H9 (cell line): Measurements from ENCODE around the gene SIGLEC5. TPM values are rescaled to one million over a fixed set of nuclear protein-coding genes. Genes with fewer than 3 reads are reported as not detected.

Experiments used
- DNase-seq: peaks from one replicate; pipeline ENCODE4 v3.0.0-alpha.2; 2017
- H2AFZ ChIP-seq: one replicate; pipeline ENCODE4 v1.6.1; 2013; ENCODE audit warnings: mild to moderate bottlenecking, low read length, control low read depth, moderate library complexity
- H2AK5ac ChIP-seq: 2 replicates; pipeline ENCODE4 v1.6.1; 2013; ENCODE audit warnings: low read length, control low read depth, mixed read lengths; ENCODE audit not compliant: insufficient read length
- H2BK120ac ChIP-seq: one replicate; pipeline ENCODE4 v1.6.1; 2013; ENCODE audit warnings: low read depth, mild to moderate bottlenecking, low read length, control low read depth, inconsistent platforms; ENCODE audit not compliant: poor library complexity, severe bottlenecking
- H2BK12ac ChIP-seq: 2 replicates; pipeline ENCODE4 v1.6.1; 2013; ENCODE audit warnings: low read length, control low read depth, mixed read lengths, low read depth; ENCODE audit not compliant: insufficient read length
- H2BK15ac ChIP-seq: 2 replicates; pipeline ENCODE4 v1.6.1; 2013; ENCODE audit warnings: low read depth, low read length, control low read depth
- H2BK20ac ChIP-seq: one replicate; pipeline ENCODE4 v1.6.1; 2013; ENCODE audit warnings: low read depth, mild to moderate bottlenecking, low read length, control low read depth, inconsistent platforms; ENCODE audit not compliant: poor library complexity, severe bottlenecking
- H2BK5ac ChIP-seq: 2 replicates; pipeline ENCODE4 v1.6.1; 2013; ENCODE audit warnings: low read length, control low read depth, mixed read lengths; ENCODE audit not compliant: insufficient read length
- H3K14ac ChIP-seq: 2 replicates; pipeline ENCODE4 v1.6.1; 2013; ENCODE audit warnings: low read length, control low read depth; ENCODE audit not compliant: insufficient read depth
- H3K18ac ChIP-seq: 2 replicates; pipeline ENCODE4 v1.6.1; 2013; ENCODE audit warnings: low read depth, mild to moderate bottlenecking, mixed read lengths, low read length, control low read depth; ENCODE audit not compliant: insufficient read length
- H3K23ac ChIP-seq: 2 replicates; pipeline ENCODE4 v1.6.1; 2013; ENCODE audit warnings: low read length, control low read depth, mixed read lengths, low read depth; ENCODE audit not compliant: insufficient read length
- H3K23me2 ChIP-seq: 2 replicates; pipeline ENCODE4 v1.6.1; 2013; ENCODE audit warnings: low read depth, mild to moderate bottlenecking, mixed read lengths, low read length, control low read depth; ENCODE audit not compliant: insufficient read length, poor library complexity, severe bottlenecking
- H3K27ac ChIP-seq: 2 replicates; pipeline ENCODE4 v1.5.1; 2013; ENCODE audit warnings: low read length, control low read depth, mixed read lengths, low read depth; ENCODE audit not compliant: insufficient read length
- H3K27me3 ChIP-seq: 2 replicates; pipeline ENCODE4 v1.6.1; 2013; ENCODE audit warnings: low read length, control low read depth, inconsistent platforms; ENCODE audit not compliant: insufficient read depth
- H3K4ac ChIP-seq: 2 replicates; pipeline ENCODE4 v1.6.1; 2013; ENCODE audit warnings: low read depth, mild to moderate bottlenecking, control low read depth, inconsistent platforms, low read length, moderate library complexity
- H3K4me1 ChIP-seq: 2 replicates; pipeline ENCODE4 v1.6.1; 2013; ENCODE audit warnings: low read length, control low read depth, inconsistent platforms; ENCODE audit not compliant: insufficient read depth
- H3K4me2 ChIP-seq: 2 replicates; pipeline ENCODE4 v1.6.1; 2013; ENCODE audit warnings: low read length, control low read depth, mixed read lengths; ENCODE audit not compliant: insufficient read length, insufficient read depth
- H3K56ac ChIP-seq: 2 replicates; pipeline ENCODE4 v1.6.1; 2013; ENCODE audit warnings: low read depth, mild to moderate bottlenecking, mixed read lengths, low read length, control low read depth; ENCODE audit not compliant: insufficient read length
- H3K79me1 ChIP-seq: 2 replicates; pipeline ENCODE4 v1.6.1; 2013; ENCODE audit warnings: low read depth, mild to moderate bottlenecking, moderate library complexity, low read length, control low read depth, inconsistent platforms; ENCODE audit not compliant: insufficient read depth, poor library complexity, severe bottlenecking
- H3K79me2 ChIP-seq: 2 replicates; pipeline ENCODE4 v1.6.1; 2013; ENCODE audit warnings: low read length, control low read depth, inconsistent platforms; ENCODE audit not compliant: insufficient read depth
- H3K9ac ChIP-seq: 2 replicates; pipeline ENCODE4 v1.6.1; 2013; ENCODE audit warnings: low read length, control low read depth, mixed read lengths; ENCODE audit not compliant: insufficient read length; ENCODE audit errors: extremely low read depth
- H3K9me3 ChIP-seq: one replicate; pipeline ENCODE4 v1.6.1; 2013; ENCODE audit warnings: low read depth, low read length, inconsistent platforms; ENCODE audit not compliant: control insufficient read depth
- H3T11ph ChIP-seq: one replicate; pipeline ENCODE4 v1.6.1; 2013; ENCODE audit warnings: mild to moderate bottlenecking, low read length, control low read depth, inconsistent platforms
- H4K20me1 ChIP-seq: one replicate; pipeline ENCODE4 v1.6.1; 2013; ENCODE audit not compliant: control insufficient read depth, insufficient read length, insufficient read depth
- H4K5ac ChIP-seq: 2 replicates; pipeline ENCODE4 v1.6.1; 2013; ENCODE audit warnings: low read depth, mild to moderate bottlenecking, mixed read lengths, low read length, control low read depth; ENCODE audit not compliant: insufficient read length
- H4K8ac ChIP-seq: replicated peaks from 2 replicates; pipeline ENCODE4 v1.6.1; 2013; ENCODE audit warnings: low read length, control low read depth, mixed read lengths, low read depth; ENCODE audit not compliant: insufficient read length
- H4K91ac ChIP-seq: 2 replicates; pipeline ENCODE4 v1.6.1; 2013; ENCODE audit warnings: low read depth, mild to moderate bottlenecking, moderate library complexity, mixed read lengths, low read length, control low read depth; ENCODE audit not compliant: insufficient read length
- H3K27ac Mint-ChIP-seq, 3 experiments: 2 replicates in 2 of 3; 3 replicates in 1 of 3; pipeline ENCODE4 v1.8.0; 2020 to 2021; ENCODE audit warnings: mixed read lengths in 3 of 3, mild to moderate bottlenecking in 1 of 3, moderate library complexity in 1 of 3
- H3K27me3 Mint-ChIP-seq: 2 replicates; pipeline ENCODE4 v1.8.0; 2021; ENCODE audit warnings: low read depth, mild to moderate bottlenecking, moderate library complexity, mixed read lengths
- H3K36me3 Mint-ChIP-seq, 3 experiments: 2 replicates in 2 of 3; 3 replicates in 1 of 3; pipeline ENCODE4 v1.8.0; 2020 to 2021; ENCODE audit warnings: low read depth in 3 of 3, mixed read lengths in 3 of 3; ENCODE audit not compliant: insufficient read depth in 1 of 3
- H3K4me1 Mint-ChIP-seq, 2 experiments: 2 replicates each; pipeline ENCODE4 v1.8.0; 2020; ENCODE audit warnings: mixed read lengths in 2 of 2
- H3K4me3 Mint-ChIP-seq, 2 experiments: 2 replicates in 1 of 2; 3 replicates in 1 of 2; pipeline ENCODE4 v1.8.0; 2020 to 2021; ENCODE audit warnings: mild to moderate bottlenecking in 2 of 2, mixed read lengths in 2 of 2, moderate library complexity in 1 of 2
- H3K9me3 Mint-ChIP-seq, 2 experiments: 2 replicates in 1 of 2; 3 replicates in 1 of 2; pipeline ENCODE4 v1.8.0; 2020; ENCODE audit warnings: mild to moderate bottlenecking in 2 of 2, mixed read lengths in 2 of 2, moderate library complexity in 1 of 2
- WGBS: extraction: QIAGEN DNeasy Blood & Tissue Kit; methylation state at CpG from one replicate; pipeline ENCODE4 v1.1.7; 2013; ENCODE audit warnings: missing lambda C conversion rate, low lambda C conversion rate, mixed read lengths; ENCODE audit not compliant: insufficient read length; ENCODE audit errors: extremely low coverage; 5-methylcytosine and 5-hydroxymethylcytosine counted together
- total RNA-seq: library from RNA; stranded (reverse); gene quantifications from 2 replicates; pipeline ENCODE4 v1.2.1, GENCODE V29; 2021
- TF ChIP-seq, protein P1 (sequence below): fragments of 200-600 bp; sonication (generic); conservative IDR thresholded peaks from 3 replicates; pipeline ENCODE4 v1.8.0; 2021; ENCODE audit warnings: antibody characterized with exemption, mild to moderate bottlenecking

Gene SIGLEC5
- total RNA-seq, 1 experiment from 2014 or later, result not detected

- peak overlapping the region; percentile 7 for H3K9ac ChIP-seq
- H4K20me1 ChIP-seq, result no peaks in the 10 kb centered on the region
- no peak overlapping the region for H2BK12ac ChIP-seq
- peaks cover 0 to 4% (median 0%) of the 10 kb centered on the region in 3 experiments; a peak in 3 of 7 replicates for H3K36me3 Mint-ChIP-seq
- H3K4me1 ChIP-seq, result no peaks in the 10 kb centered on the region; the same call in 1 of the 2 replicates
- peak overlapping the region; percentile 6 for H3K18ac ChIP-seq
- no peaks in the 10 kb centered on the region for H3K79me1 ChIP-seq
- H3K27ac Mint-ChIP-seq, result peak overlapping the region in 1 of 3 experiments; percentile 57; a peak in 1 of 7 replicates
- H3K79me2 ChIP-seq, result no peaks in the 10 kb centered on the region
- TF ChIP-seq, protein P1, sequence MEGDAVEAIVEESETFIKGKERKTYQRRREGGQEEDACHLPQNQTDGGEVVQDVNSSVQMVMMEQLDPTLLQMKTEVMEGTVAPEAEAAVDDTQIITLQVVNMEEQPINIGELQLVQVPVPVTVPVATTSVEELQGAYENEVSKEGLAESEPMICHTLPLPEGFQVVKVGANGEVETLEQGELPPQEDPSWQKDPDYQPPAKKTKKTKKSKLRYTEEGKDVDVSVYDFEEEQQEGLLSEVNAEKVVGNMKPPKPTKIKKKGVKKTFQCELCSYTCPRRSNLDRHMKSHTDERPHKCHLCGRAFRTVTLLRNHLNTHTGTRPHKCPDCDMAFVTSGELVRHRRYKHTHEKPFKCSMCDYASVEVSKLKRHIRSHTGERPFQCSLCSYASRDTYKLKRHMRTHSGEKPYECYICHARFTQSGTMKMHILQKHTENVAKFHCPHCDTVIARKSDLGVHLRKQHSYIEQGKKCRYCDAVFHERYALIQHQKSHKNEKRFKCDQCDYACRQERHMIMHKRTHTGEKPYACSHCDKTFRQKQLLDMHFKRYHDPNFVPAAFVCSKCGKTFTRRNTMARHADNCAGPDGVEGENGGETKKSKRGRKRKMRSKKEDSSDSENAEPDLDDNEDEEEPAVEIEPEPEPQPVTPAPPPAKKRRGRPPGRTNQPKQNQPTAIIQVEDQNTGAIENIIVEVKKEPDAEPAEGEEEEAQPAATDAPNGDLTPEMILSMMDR, result no peak
- H2BK20ac ChIP-seq, result no peak overlapping the region
- no peak overlapping the region for H4K5ac ChIP-seq
- H3K27ac ChIP-seq, result no peak overlapping the region
- H3K56ac ChIP-seq, result no peak overlapping the region
- no peak overlapping the region for H3K4ac ChIP-seq
- H3K9me3 Mint-ChIP-seq, result peaks cover 25 to 30% of the 10 kb centered on the region in 2 experiments
- no peaks in the 10 kb centered on the region for H3K27me3 ChIP-seq
- no peak overlapping the region for H2BK15ac ChIP-seq
- no CpG with 5 or more reads among the region's 6 CpGs for WGBS
- no peak overlapping the region for H3K23ac ChIP-seq
- H3K4me2 ChIP-seq, result peak overlapping the region; percentile 83
- no peak overlapping the region for H4K8ac ChIP-seq
- H3T11ph ChIP-seq, result no peak overlapping the region
- H2BK5ac ChIP-seq, result no peak overlapping the region
- no peak overlapping the region for H2AFZ ChIP-seq
- no peak overlapping the region for H4K91ac ChIP-seq
- no peak overlapping the region for H2BK120ac ChIP-seq
- no peak for DNase-seq
- peak overlapping the region; percentile 84 to 91 for H3K4me3 Mint-ChIP-seq
- no peaks in the 10 kb centered on the region for H3K9me3 ChIP-seq
- no peak overlapping the region for H3K14ac ChIP-seq
- peaks cover 11% of the 10 kb centered on the region for H3K27me3 Mint-ChIP-seq
- peaks cover 15% of the 10 kb centered on the region in 2 experiments for H3K4me1 Mint-ChIP-seq
- H3K23me2 ChIP-seq, result peaks cover 10% of the 10 kb centered on the region
- no peak overlapping the region for H2AK5ac ChIP-seq
Measured at GRCh38 chr19:51594774-51595109, 35.5 kb downstream of the SIGLEC5 start.
